Neural cell (in vitro differentiated cells): ENCODE results near the gene UQCC2. TPM values are rescaled to one million over a fixed set of nuclear protein-coding genes. Genes with fewer than 3 reads are reported as not detected.

Experiments
- H2AFZ ChIP-seq: fragments of 200-600, 300-800 bp; sonication (generic), shearing (Covaris generic); 2 replicates; pipeline ENCODE4 v1.6.0; 2014; ENCODE audit warnings: low read depth, mild to moderate bottlenecking, antibody characterized with exemption, low read length, moderate library complexity
- H3F3A ChIP-seq: fragments of 200-600 bp; shearing (Covaris generic); 2 replicates; pipeline ENCODE4 v1.6.1; 2016; ENCODE audit warnings: mild to moderate bottlenecking, moderate library complexity, mixed read lengths, antibody characterized with exemption, low read length; ENCODE audit not compliant: insufficient read depth, poor library complexity, severe bottlenecking
- H3K27ac ChIP-seq: fragments of 200-600, 300-800 bp; sonication (generic), shearing (Covaris generic); 2 replicates; pipeline ENCODE4 v1.5.1; 2014; ENCODE audit warnings: mild to moderate bottlenecking, low read length, moderate library complexity
- H3K27me3 ChIP-seq: fragments of 300-800, 200-600 bp; sonication (generic), shearing (Covaris generic); 2 replicates; pipeline ENCODE4 v1.6.0; 2014; ENCODE audit warnings: mild to moderate bottlenecking, low read depth, low read length, moderate library complexity; ENCODE audit not compliant: insufficient read depth
- H3K36me3 ChIP-seq: fragments of 300-800, 200-600 bp; sonication (generic), shearing (Covaris generic); 2 replicates; pipeline ENCODE4 v1.5.1; 2014; ENCODE audit warnings: mild to moderate bottlenecking, antibody characterized with exemption, low read length, moderate library complexity; ENCODE audit not compliant: insufficient read depth
- H3K4me2 ChIP-seq: fragments of 300-800, 200-600 bp; sonication (generic), shearing (Covaris generic); 2 replicates; pipeline ENCODE4 v1.6.0; 2014; ENCODE audit warnings: mild to moderate bottlenecking, low read length
- H3K4me3 ChIP-seq: fragments of 300-800, 200-600 bp; sonication (generic), shearing (Covaris generic); 2 replicates; pipeline ENCODE4 v1.5.1; 2014; ENCODE audit warnings: mild to moderate bottlenecking, low read length, moderate library complexity
- H3K79me2 ChIP-seq: fragments of 200-600 bp; shearing (Covaris generic); replicated peaks from 2 replicates; pipeline ENCODE4 v1.6.0; 2014; ENCODE audit warnings: mild to moderate bottlenecking, low read length, moderate library complexity; ENCODE audit not compliant: insufficient read depth
- H3K9ac ChIP-seq: fragments of 300-800, 200-600 bp; sonication (generic), shearing (Covaris generic); 2 replicates; pipeline ENCODE4 v1.6.1; 2016; ENCODE audit warnings: mild to moderate bottlenecking, low read length, mixed read lengths
- H3K9me2 ChIP-seq: fragments of 200-600 bp; shearing (Covaris generic); 2 replicates; pipeline ENCODE4 v1.6.1; 2016; ENCODE audit warnings: mild to moderate bottlenecking, low read length, mixed read lengths; ENCODE audit not compliant: insufficient read depth
- H3K9me3 ChIP-seq: fragments of 200-600, 300-800 bp; sonication (generic), shearing (Covaris generic); 2 replicates; pipeline ENCODE4 v1.6.1; 2016; ENCODE audit warnings: mild to moderate bottlenecking, mixed run types, low read length, moderate library complexity, mixed read lengths
- H4K20me1 ChIP-seq: fragments of 200-600 bp; shearing (Covaris generic); 2 replicates; pipeline ENCODE4 v1.6.1; 2016; ENCODE audit warnings: mild to moderate bottlenecking, mixed run types; ENCODE audit not compliant: insufficient read depth
- EP300 ChIP-seq: fragments of 450-650 bp; conservative IDR thresholded peaks from 2 replicates; pipeline ENCODE4 v1.6.1; 2014; ENCODE audit warnings: antibody characterized with exemption, mild to moderate bottlenecking, moderate library complexity; ENCODE audit not compliant: poor library complexity, severe bottlenecking
- EZH2 ChIP-seq: fragments of 200-600, 300-800 bp; shearing (Covaris generic), sonication (generic); IDR thresholded peaks from 2 replicates; pipeline ENCODE4 v1.6.1; 2014; ENCODE audit warnings: antibody characterized with exemption, low read length, borderline replicate concordance, mild to moderate bottlenecking; ENCODE audit not compliant: insufficient read depth, poor library complexity, severe bottlenecking
- MXI1 ChIP-seq: fragments of 450-650 bp; conservative IDR thresholded peaks from 2 replicates; pipeline ENCODE4 v1.6.1; 2014; ENCODE audit warnings: antibody characterized with exemption, mild to moderate bottlenecking; ENCODE audit not compliant: poor library complexity, severe bottlenecking
- POLR2AphosphoS5 ChIP-seq: IDR thresholded peaks from 2 replicates; pipeline ENCODE4 v1.6.1; 2012
- RAD21 ChIP-seq: fragments of 450-650 bp; conservative IDR thresholded peaks from 2 replicates; pipeline ENCODE4 v1.6.1; 2014; ENCODE audit warnings: antibody characterized with exemption, mild to moderate bottlenecking, moderate library complexity
- SMC3 ChIP-seq: fragments of 450-650 bp; conservative IDR thresholded peaks from 2 replicates; pipeline ENCODE4 v1.6.1; 2014; ENCODE audit warnings: antibody characterized with exemption, mild to moderate bottlenecking, moderate library complexity; ENCODE audit not compliant: poor library complexity
- TAF1 ChIP-seq: IDR thresholded peaks from 2 replicates; pipeline ENCODE4 v1.6.1; 2012; ENCODE audit warnings: low read depth
- polyA plus RNA-seq: library from polyadenylated mRNA; depleted of rRNA; stranded (reverse); fragments of >200 nt; gene quantifications from 2 replicates; pipeline ENCODE4 v1.2.3, GENCODE V29; 2014
- TF ChIP-seq, protein P1 (sequence below): IDR thresholded peaks from 2 replicates; pipeline ENCODE4 v1.6.1; 2012; ENCODE audit warnings: borderline replicate concordance
- TF ChIP-seq, protein P2 (sequence below): fragments of 450-650 bp; IDR thresholded peaks from 2 replicates; pipeline ENCODE4 v1.5.1; 2014; ENCODE audit warnings: antibody characterized with exemption, mild to moderate bottlenecking, moderate library complexity; ENCODE audit not compliant: poor library complexity, severe bottlenecking

UQCC2 gene
- polyA plus RNA-seq, 1 donor from 2014 or later = 123 TPM

DNA sequence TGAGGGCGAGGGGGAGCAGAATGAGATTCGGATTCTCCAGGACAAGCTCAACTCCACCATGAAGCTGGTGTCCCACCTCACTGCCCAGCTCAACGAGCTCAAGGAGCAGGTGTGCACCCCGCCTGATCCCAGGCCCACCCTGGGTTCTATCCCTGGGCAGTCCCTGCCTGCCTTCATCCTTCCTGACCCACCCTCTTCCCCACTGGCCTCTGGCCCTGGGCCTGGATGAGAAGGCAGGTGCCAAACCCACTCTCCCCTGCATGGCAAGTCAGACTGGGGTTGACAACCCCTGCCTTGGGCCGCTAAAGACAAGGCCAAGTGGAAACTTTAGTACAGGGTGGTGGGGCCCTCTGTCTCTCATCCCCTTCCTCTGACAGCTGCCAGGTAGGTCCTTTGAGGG lies 16.5 kb downstream of the UQCC2 start:
- Histone ChIP-seq H4K20me1 (no peaks in the 10 kb centered on the region), H3F3A (no peaks in the 10 kb centered on the region), H3K9ac (no peak overlapping the region), H2AFZ (no peak overlapping the region), H3K27ac (no peak overlapping the region), H3K4me3 (no peak overlapping the region), H3K27me3 (no peaks in the 10 kb centered on the region), H3K79me2 (no peaks in the 10 kb centered on the region), H3K9me2 (no peaks in the 10 kb centered on the region), H3K36me3 (no peaks in the 10 kb centered on the region), H3K9me3 (no peaks in the 10 kb centered on the region), H3K4me2 (no peak overlapping the region)
- TF ChIP-seq EZH2 = no peak
- no peak for TF ChIP-seq SMC3
- TF ChIP-seq TAF1 = no peak
- no peak for TF ChIP-seq POLR2AphosphoS5
- TF ChIP-seq RAD21 = no peak
- TF ChIP-seq, protein P1, sequence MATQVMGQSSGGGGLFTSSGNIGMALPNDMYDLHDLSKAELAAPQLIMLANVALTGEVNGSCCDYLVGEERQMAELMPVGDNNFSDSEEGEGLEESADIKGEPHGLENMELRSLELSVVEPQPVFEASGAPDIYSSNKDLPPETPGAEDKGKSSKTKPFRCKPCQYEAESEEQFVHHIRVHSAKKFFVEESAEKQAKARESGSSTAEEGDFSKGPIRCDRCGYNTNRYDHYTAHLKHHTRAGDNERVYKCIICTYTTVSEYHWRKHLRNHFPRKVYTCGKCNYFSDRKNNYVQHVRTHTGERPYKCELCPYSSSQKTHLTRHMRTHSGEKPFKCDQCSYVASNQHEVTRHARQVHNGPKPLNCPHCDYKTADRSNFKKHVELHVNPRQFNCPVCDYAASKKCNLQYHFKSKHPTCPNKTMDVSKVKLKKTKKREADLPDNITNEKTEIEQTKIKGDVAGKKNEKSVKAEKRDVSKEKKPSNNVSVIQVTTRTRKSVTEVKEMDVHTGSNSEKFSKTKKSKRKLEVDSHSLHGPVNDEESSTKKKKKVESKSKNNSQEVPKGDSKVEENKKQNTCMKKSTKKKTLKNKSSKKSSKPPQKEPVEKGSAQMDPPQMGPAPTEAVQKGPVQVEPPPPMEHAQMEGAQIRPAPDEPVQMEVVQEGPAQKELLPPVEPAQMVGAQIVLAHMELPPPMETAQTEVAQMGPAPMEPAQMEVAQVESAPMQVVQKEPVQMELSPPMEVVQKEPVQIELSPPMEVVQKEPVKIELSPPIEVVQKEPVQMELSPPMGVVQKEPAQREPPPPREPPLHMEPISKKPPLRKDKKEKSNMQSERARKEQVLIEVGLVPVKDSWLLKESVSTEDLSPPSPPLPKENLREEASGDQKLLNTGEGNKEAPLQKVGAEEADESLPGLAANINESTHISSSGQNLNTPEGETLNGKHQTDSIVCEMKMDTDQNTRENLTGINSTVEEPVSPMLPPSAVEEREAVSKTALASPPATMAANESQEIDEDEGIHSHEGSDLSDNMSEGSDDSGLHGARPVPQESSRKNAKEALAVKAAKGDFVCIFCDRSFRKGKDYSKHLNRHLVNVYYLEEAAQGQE = no peak
- no peak for TF ChIP-seq MXI1
- TF ChIP-seq, protein P2, sequence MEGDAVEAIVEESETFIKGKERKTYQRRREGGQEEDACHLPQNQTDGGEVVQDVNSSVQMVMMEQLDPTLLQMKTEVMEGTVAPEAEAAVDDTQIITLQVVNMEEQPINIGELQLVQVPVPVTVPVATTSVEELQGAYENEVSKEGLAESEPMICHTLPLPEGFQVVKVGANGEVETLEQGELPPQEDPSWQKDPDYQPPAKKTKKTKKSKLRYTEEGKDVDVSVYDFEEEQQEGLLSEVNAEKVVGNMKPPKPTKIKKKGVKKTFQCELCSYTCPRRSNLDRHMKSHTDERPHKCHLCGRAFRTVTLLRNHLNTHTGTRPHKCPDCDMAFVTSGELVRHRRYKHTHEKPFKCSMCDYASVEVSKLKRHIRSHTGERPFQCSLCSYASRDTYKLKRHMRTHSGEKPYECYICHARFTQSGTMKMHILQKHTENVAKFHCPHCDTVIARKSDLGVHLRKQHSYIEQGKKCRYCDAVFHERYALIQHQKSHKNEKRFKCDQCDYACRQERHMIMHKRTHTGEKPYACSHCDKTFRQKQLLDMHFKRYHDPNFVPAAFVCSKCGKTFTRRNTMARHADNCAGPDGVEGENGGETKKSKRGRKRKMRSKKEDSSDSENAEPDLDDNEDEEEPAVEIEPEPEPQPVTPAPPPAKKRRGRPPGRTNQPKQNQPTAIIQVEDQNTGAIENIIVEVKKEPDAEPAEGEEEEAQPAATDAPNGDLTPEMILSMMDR = no peak
- TF ChIP-seq EP300 = no peak

DNA sequence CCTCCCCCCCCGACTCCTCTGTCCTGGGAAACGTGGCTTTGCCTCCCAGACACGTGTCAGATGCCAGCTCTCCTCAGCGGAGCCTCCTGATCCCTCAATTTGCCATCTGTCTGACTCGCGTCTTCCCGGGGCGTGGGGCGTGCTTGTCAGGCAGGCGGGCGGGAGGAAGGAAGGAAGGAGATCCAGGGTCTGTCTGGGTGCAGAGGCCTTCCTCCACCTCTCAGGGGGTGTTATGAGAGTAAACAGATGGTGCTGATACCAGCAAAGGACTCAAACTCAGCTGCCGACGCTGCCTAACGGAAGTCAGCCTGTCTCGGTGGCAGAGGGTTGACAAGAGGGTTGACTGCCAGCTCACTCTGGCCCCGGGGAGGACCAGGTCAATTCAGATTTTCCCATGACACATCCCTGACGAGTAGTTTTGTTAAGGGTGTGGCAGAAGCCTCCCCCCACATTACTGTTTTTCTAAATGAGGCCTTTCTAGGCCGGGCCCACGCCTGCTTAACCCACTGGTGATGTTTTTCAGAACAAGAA lies 17.0 kb downstream of the UQCC2 start:
- no peaks in the 10 kb centered on the region for H4K20me1 ChIP-seq
- no peak overlapping the region for H3K27ac ChIP-seq
- H3K27me3 ChIP-seq = no peaks in the 10 kb centered on the region
- H3K4me2 ChIP-seq = no peak overlapping the region
- H3K4me3 ChIP-seq = no peak overlapping the region
- TF ChIP-seq, protein P1 = no peak
- no peak for TF ChIP-seq EZH2
- no peak for TF ChIP-seq MXI1
- TF ChIP-seq, protein P2 = no peak
- TF ChIP-seq POLR2AphosphoS5 = no peak
- no peak for TF ChIP-seq RAD21
- no peak for TF ChIP-seq SMC3
- no peak for TF ChIP-seq TAF1
- TF ChIP-seq EP300 = no peak
- no peak overlapping the region for H3K9ac ChIP-seq
- no peaks in the 10 kb centered on the region for H3K9me2 ChIP-seq
- no peaks in the 10 kb centered on the region for H3K79me2 ChIP-seq
- no peaks in the 10 kb centered on the region for H3K36me3 ChIP-seq
- H3K9me3 ChIP-seq = no peaks in the 10 kb centered on the region
- H2AFZ ChIP-seq = no peak overlapping the region
- no peaks in the 10 kb centered on the region for H3F3A ChIP-seq
